SK-N-SH (cell line): ENCODE measurements around the gene GPR55.

Experiments used
- PBX3 ChIP-seq: IDR thresholded peaks from 2 replicates; pipeline ENCODE4; 2012
- YY1 ChIP-seq: IDR thresholded peaks from 2 replicates; pipeline ENCODE4 v1.4.0; 2012; ENCODE audit warnings: low read depth, mild to moderate bottlenecking
- TF ChIP-seq, protein P1 (sequence below): fragments of 200-600 bp; sonication (generic); IDR thresholded peaks from 2 replicates; pipeline ENCODE4 v1.6.1; 2017; ENCODE audit warnings: antibody characterized with exemption, mild to moderate bottlenecking, moderate library complexity
- TF ChIP-seq, protein P2 (sequence below): IDR thresholded peaks from 2 replicates; pipeline ENCODE4 v1.6.1; 2012; ENCODE audit warnings: mild to moderate bottlenecking, low read depth, low read length, moderate library complexity

- TF ChIP-seq, protein P1, sequence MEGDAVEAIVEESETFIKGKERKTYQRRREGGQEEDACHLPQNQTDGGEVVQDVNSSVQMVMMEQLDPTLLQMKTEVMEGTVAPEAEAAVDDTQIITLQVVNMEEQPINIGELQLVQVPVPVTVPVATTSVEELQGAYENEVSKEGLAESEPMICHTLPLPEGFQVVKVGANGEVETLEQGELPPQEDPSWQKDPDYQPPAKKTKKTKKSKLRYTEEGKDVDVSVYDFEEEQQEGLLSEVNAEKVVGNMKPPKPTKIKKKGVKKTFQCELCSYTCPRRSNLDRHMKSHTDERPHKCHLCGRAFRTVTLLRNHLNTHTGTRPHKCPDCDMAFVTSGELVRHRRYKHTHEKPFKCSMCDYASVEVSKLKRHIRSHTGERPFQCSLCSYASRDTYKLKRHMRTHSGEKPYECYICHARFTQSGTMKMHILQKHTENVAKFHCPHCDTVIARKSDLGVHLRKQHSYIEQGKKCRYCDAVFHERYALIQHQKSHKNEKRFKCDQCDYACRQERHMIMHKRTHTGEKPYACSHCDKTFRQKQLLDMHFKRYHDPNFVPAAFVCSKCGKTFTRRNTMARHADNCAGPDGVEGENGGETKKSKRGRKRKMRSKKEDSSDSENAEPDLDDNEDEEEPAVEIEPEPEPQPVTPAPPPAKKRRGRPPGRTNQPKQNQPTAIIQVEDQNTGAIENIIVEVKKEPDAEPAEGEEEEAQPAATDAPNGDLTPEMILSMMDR: no peak
- TF ChIP-seq YY1 (no peak), PBX3 (no peak)
- TF ChIP-seq, protein P2, sequence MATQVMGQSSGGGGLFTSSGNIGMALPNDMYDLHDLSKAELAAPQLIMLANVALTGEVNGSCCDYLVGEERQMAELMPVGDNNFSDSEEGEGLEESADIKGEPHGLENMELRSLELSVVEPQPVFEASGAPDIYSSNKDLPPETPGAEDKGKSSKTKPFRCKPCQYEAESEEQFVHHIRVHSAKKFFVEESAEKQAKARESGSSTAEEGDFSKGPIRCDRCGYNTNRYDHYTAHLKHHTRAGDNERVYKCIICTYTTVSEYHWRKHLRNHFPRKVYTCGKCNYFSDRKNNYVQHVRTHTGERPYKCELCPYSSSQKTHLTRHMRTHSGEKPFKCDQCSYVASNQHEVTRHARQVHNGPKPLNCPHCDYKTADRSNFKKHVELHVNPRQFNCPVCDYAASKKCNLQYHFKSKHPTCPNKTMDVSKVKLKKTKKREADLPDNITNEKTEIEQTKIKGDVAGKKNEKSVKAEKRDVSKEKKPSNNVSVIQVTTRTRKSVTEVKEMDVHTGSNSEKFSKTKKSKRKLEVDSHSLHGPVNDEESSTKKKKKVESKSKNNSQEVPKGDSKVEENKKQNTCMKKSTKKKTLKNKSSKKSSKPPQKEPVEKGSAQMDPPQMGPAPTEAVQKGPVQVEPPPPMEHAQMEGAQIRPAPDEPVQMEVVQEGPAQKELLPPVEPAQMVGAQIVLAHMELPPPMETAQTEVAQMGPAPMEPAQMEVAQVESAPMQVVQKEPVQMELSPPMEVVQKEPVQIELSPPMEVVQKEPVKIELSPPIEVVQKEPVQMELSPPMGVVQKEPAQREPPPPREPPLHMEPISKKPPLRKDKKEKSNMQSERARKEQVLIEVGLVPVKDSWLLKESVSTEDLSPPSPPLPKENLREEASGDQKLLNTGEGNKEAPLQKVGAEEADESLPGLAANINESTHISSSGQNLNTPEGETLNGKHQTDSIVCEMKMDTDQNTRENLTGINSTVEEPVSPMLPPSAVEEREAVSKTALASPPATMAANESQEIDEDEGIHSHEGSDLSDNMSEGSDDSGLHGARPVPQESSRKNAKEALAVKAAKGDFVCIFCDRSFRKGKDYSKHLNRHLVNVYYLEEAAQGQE: no peak
These were observed 9.7 kb downstream of the GPR55 start for GRCh38 chr2:230915319-230915718.
